HepG2 (cell line): Measurements from ENCODE around the gene SOST. TPM values are rescaled to one million over a fixed set of nuclear protein-coding genes. Genes with fewer than 3 reads are reported as not detected.

Experiments used
- ATAC-seq: fragments of 200-7000 bp; cut with Tn5 transposase; 3 replicates; pipeline ENCODE4 v1.9.1; 2020; ENCODE audit warnings: mild to moderate bottlenecking, moderate library complexity
- BruUV-seq: library from RNA; stranded (reverse); fragments of 400-500 nt; replicated peaks from 2 replicates; lab custom pipeline; 2021; lab: Mats Ljungman, UMichigan
- CTCF ChIA-PET: fragments of 300-600 bp; formaldehyde crosslinking; extraction: SDS; loops from one replicate; lab custom pipeline; 2021; ENCODE audit warnings: low total read pairs, inconsistent platforms, low intra/inter-chr PET ratio; lab: Yijun Ruan, JAX
- POLR2A ChIA-PET: fragments of 350-600 bp; sonication (Branson Sonifier 250); formaldehyde crosslinking; loops from one replicate; lab custom pipeline; 2020; ENCODE audit warnings: antibody characterized with exemption, inconsistent platforms; lab: Yijun Ruan, JAX
- DNase-seq: peaks from one replicate; pipeline ENCODE4 v3.0.0-alpha.2; 2015; ENCODE audit warnings: low spot score
- FAIRE-seq: peaks from 3 replicates; lab custom pipeline; 2011; peaks lifted over from hg19 to GRCh38; lab: Jason Lieb, UNC
- H2AFZ ChIP-seq: one replicate; pipeline ENCODE4 v1.6.1; 2011; ENCODE audit warnings: low read length, inconsistent platforms
- H3K27ac ChIP-seq: fragments of 300-600 bp; 3 replicates; pipeline ENCODE4 v1.8.0; 2011; ENCODE audit warnings: mixed run types, mild to moderate bottlenecking, mixed read lengths, low read length, inconsistent platforms; ENCODE audit not compliant: insufficient read depth; ENCODE audit errors: extremely low read length
- H3K27me3 ChIP-seq, 2 experiments: fragments of 200-600 bp in 1 of 2; 2 replicates in 1 of 2; 3 replicates in 1 of 2; pipeline versions ENCODE4 v1.6.0 to v1.8.0; 2011; ENCODE audit warnings: low read length in 2 of 2, mild to moderate bottlenecking in 2 of 2, moderate library complexity in 2 of 2, inconsistent platforms in 1 of 2; ENCODE audit not compliant: insufficient read depth in 2 of 2, control insufficient read depth in 1 of 2
- H3K36me3 ChIP-seq, 2 experiments: fragments of 200-600 bp in 1 of 2; replicated peaks in 1 of 2; 2 replicates in 1 of 2; 3 replicates in 1 of 2; pipeline versions ENCODE4 v1.5.1 to v1.8.0; 2011; ENCODE audit warnings: low read length in 2 of 2, inconsistent platforms in 1 of 2; ENCODE audit not compliant: insufficient read depth in 2 of 2, control insufficient read depth in 1 of 2
- H3K4me1 ChIP-seq: 2 replicates; pipeline ENCODE4 v1.5.1; 2012; ENCODE audit warnings: low read length, inconsistent platforms; ENCODE audit not compliant: insufficient read depth
- H3K4me2 ChIP-seq: 2 replicates; pipeline ENCODE4 v1.6.0; 2011; ENCODE audit warnings: low read depth, low read length, inconsistent platforms
- H3K4me3 ChIP-seq, 3 experiments: fragments of 200-600 bp in 1 of 3; sonication (generic), shearing (Covaris generic) in 1 of 3; replicated peaks in 1 of 3; 2 replicates each; pipeline ENCODE4 v1.5.1; 2011 to 2016; ENCODE audit warnings: low read length in 3 of 3, inconsistent platforms in 2 of 3, low read depth in 2 of 3, mild to moderate bottlenecking in 2 of 3, control low read depth in 1 of 3, mixed read lengths in 1 of 3; ENCODE audit not compliant: insufficient read depth in 1 of 3
- H3K79me2 ChIP-seq: one replicate; pipeline ENCODE4 v1.6.1; 2011; ENCODE audit warnings: low read length, inconsistent platforms; ENCODE audit not compliant: insufficient read depth
- H3K9ac ChIP-seq: 2 replicates; pipeline ENCODE4 v1.6.0; 2011; ENCODE audit warnings: mild to moderate bottlenecking, low read depth, low read length, inconsistent platforms; ENCODE audit not compliant: insufficient read depth
- H3K9me3 ChIP-seq: 2 replicates; pipeline ENCODE4 v1.5.1; 2012; ENCODE audit warnings: mild to moderate bottlenecking, low read length
- H4K20me1 ChIP-seq: 2 replicates; pipeline ENCODE4 v1.6.0; 2011; ENCODE audit warnings: inconsistent platforms, mild to moderate bottlenecking, low read length, moderate library complexity; ENCODE audit not compliant: insufficient read depth
- ATF7 ChIP-seq, 2 experiments: fragments of 450-650 bp in 1 of 2; sonication (generic) in 1 of 2; formaldehyde crosslinking in 1 of 2; IDR thresholded peaks; 2 replicates each; pipeline versions ENCODE4 v1.4.0 to v1.6.1; 2016 to 2020; ENCODE audit warnings: antibody characterized with exemption in 1 of 2, mild to moderate bottlenecking in 1 of 2, missing genetic modification reagents in 1 of 2
- CBX2 ChIP-seq, 2 experiments: fragments of 200-600 bp in 1 of 2; sonication (generic); formaldehyde crosslinking in 1 of 2; IDR thresholded peaks; 2 replicates each; pipeline versions ENCODE4 v1.7.0 to v1.8.1; 2018 to 2022; ENCODE audit warnings: low read depth in 2 of 2, low read length in 1 of 2, mild to moderate bottlenecking in 1 of 2, missing genetic modification reagents in 1 of 2
- ELF1 ChIP-seq: sonication (generic); formaldehyde crosslinking; IDR thresholded peaks from 2 replicates; pipeline ENCODE4 v1.4.0; 2020; ENCODE audit warnings: missing genetic modification reagents
- HIVEP1 ChIP-seq: sonication (generic); formaldehyde crosslinking; IDR thresholded peaks from 2 replicates; pipeline ENCODE4 v1.4.0; 2020; ENCODE audit warnings: mild to moderate bottlenecking, missing genetic modification reagents
- MLXIP ChIP-seq: sonication (generic); formaldehyde crosslinking; IDR thresholded peaks from 2 replicates; pipeline ENCODE4 v1.9.0; 2021; ENCODE audit warnings: missing genetic modification reagents, borderline replicate concordance
- MXD4 ChIP-seq: IDR thresholded peaks from 2 replicates; pipeline ENCODE4 v1.6.1; 2016; ENCODE audit warnings: mild to moderate bottlenecking, missing biosample characterization, missing genetic modification reagents
- MYPOP ChIP-seq: sonication (generic); formaldehyde crosslinking; IDR thresholded peaks from 2 replicates; pipeline ENCODE4 v1.8.1; 2023; ENCODE audit warnings: mild to moderate bottlenecking, moderate library complexity, missing genetic modification reagents
- NR2F1 ChIP-seq, 2 experiments: fragments of 450-650 bp in 1 of 2; formaldehyde crosslinking in 1 of 2; IDR thresholded peaks; 2 replicates each; pipeline versions ENCODE4 v1.5.0 to v1.6.1; 2016 to 2020; ENCODE audit warnings: mild to moderate bottlenecking in 1 of 2, missing compliant biosample characterization in 1 of 2, missing genetic modification reagents in 1 of 2, moderate library complexity in 1 of 2
- ONECUT2 ChIP-seq: sonication (generic); formaldehyde crosslinking; IDR thresholded peaks from 2 replicates; pipeline ENCODE4 v1.4.0; 2020; ENCODE audit warnings: missing genetic modification reagents
- ZNF546 ChIP-seq: sonication (generic); formaldehyde crosslinking; conservative IDR thresholded peaks from 2 replicates; pipeline ENCODE4 v1.8.1; 2023; ENCODE audit warnings: mild to moderate bottlenecking, missing genetic modification reagents
- ZNF552 ChIP-seq: sonication (generic); formaldehyde crosslinking; IDR thresholded peaks from 2 replicates; pipeline ENCODE4 v1.9.0; 2022; ENCODE audit warnings: missing genetic modification reagents, mild to moderate bottlenecking, borderline replicate concordance
- ZNF556 ChIP-seq: sonication (generic); formaldehyde crosslinking; IDR thresholded peaks from 2 replicates; pipeline ENCODE4 v1.4.0; 2020; ENCODE audit warnings: mild to moderate bottlenecking, missing genetic modification reagents, borderline replicate concordance
- WGBS: methylation state at CpG from one replicate; pipeline ENCODE4 v1.1.6; 2017; ENCODE audit warnings: low lambda C conversion rate; 5-methylcytosine and 5-hydroxymethylcytosine counted together
- in situ Hi-C: cut with HindIII; loops from 2 replicates; pipeline ENCODE4 v1.10.0; 2017; ENCODE audit warnings: low pct_unique_long_range_greater_than_20kb; ENCODE audit not compliant: extremely low pct_ligation_motif_present
- intact Hi-C: fragments of 100-400 bp; cut with micrococcal nuclease; formaldehyde crosslinking; loops from one replicate; pipeline ENCODE4 v1.10.0; 2022; ENCODE audit not compliant: unreplicated experiment
- polyA plus RNA-seq, 8 experiments: library from polyadenylated mRNA; depleted of rRNA in 3 of 8; stranded (reverse) in 7 of 8; unstranded in 1 of 8; fragments of >200 nt; fragmentation: Illumina TruSeq in 4 of 8; extraction: Trizol in 4 of 8; gene quantifications; 2 replicates each; pipeline versions ENCODE4 v1.2.1 to v1.2.3, GENCODE V29; 2011 to 2016; ENCODE audit warnings: low read depth in 4 of 8, missing spikeins in 1 of 8, mixed read lengths in 1 of 8; ENCODE audit not compliant: insufficient read depth in 1 of 8
- total RNA-seq, 5 experiments: library from RNA; depleted of rRNA; stranded (reverse); fragments of >200 nt; fragmentation: Illumina TruSeq; extraction: Trizol; gene quantifications; 2 replicates each; pipeline ENCODE4 v1.2.3, GENCODE V29; 2016; ENCODE audit warnings: low read depth in 1 of 5
- TF ChIP-seq, protein P1 (sequence below): IDR thresholded peaks from 2 replicates; pipeline ENCODE4 v1.6.1; 2016

The SOST gene
- total and polyA plus RNA-seq, 2 of the 13 experiments (the other 11 are each of a cell fraction or from before 2014, with no cell fraction given), result not detected

DNA sequence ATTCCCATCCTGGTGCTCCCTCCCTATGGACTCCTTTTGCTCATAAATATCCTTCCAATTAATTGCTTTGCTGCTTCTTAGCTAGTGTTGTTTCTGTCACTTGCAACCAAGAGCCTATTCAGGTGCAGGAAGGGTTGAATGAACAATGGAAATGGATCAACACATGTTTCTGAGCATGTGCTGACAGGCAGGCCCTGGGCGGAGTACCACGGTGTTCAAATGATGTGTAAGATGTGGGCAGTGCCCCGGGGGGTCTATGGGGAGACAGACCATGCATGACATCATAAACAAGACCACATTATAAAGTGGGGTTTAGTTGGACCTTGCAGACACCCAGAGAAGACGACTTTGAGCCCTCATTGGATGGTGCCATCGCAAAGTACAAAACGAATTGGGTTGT lies 48.5 kb downstream of the SOST start:
- intact Hi-C loops, result no loop called here
- DNase-seq (no peak), FAIRE-seq (no peak), ATAC-seq (no peak)
- Histone ChIP-seq H3K4me1 (peaks cover 15% of the 10 kb centered on the region), H3K4me2 (no peak overlapping the region), H3K27me3 (peaks cover 4 to 76% of the 10 kb centered on the region in 2 experiments), H3K9ac (no peak overlapping the region), H4K20me1 (no peaks in the 10 kb centered on the region), H3K27ac (no peak overlapping the region), H3K9me3 (no peaks in the 10 kb centered on the region), H2AFZ (no peak overlapping the region), H3K79me2 (no peaks in the 10 kb centered on the region), H3K36me3 (no peaks in the 10 kb centered on the region), H3K4me3 (no peak overlapping the region)
- ChIA-PET POLR2A (no interaction called here), CTCF (no interaction called here)
- 38% methylated on average over 6 of the region's 6 CpGs for WGBS
- peak; percentile 54; the same call in 1 of the 2 replicates for TF ChIP-seq ATF7 (IDR thresholded peaks at IDR 0.05)
- no peak for TF ChIP-seq ATF7 (CRISPR knock-in tag; IDR thresholded peaks at IDR 0.05)
- no peak for TF ChIP-seq ONECUT2 (CRISPR knock-in tag)
- TF ChIP-seq ZNF552 (CRISPR knock-in tag), result no peak
- BruUV-seq, result no TSS peak
- in situ Hi-C loops, result no loop called here

DNA sequence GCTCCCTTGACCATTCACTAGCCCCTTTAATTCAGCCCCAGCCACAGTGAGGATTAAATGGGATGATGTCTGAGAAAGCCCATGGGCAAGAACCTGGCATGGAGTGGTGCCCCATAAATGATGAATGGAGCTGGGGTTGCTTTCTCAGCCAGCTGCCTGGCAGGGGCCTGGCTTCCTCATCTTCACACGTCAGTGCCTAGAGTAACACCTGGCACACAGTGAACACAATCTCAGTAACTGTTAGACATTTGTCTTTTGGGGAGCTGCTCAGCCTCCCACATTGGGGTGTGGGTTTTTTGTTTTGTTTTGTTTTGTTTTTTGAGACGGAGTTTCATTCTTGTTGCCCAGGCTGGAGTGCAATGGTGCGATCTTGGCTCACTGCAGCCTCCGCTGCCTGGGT lies 49.4 kb downstream of the SOST start:
- no peak for ATAC-seq
- ChIA-PET POLR2A (no interaction called here), CTCF (interaction anchor here (1.0 kb wide), 1 partner anchor 51 kb away, joined by 3 read pairs; no protein-coding TSS in a partner anchor)
- H4K20me1 ChIP-seq, result no peaks in the 10 kb centered on the region
- no peaks in the 10 kb centered on the region for H3K36me3 ChIP-seq
- intact Hi-C loops (no loop called here), in situ Hi-C loops (no loop called here)
- H3K79me2 ChIP-seq, result no peaks in the 10 kb centered on the region
- no peak overlapping the region for H3K4me3 ChIP-seq
- no peak overlapping the region for H3K4me2 ChIP-seq
- no TSS peak for BruUV-seq
- no peak overlapping the region for H2AFZ ChIP-seq
- DNase-seq, result no peak
- H3K27ac ChIP-seq, result no peak overlapping the region
- peaks cover 11% of the 10 kb centered on the region for H3K4me1 ChIP-seq
- H3K9me3 ChIP-seq, result no peaks in the 10 kb centered on the region
- no peak for FAIRE-seq
- no peak overlapping the region for H3K9ac ChIP-seq
- 63% methylated on average over 4 of the region's 4 CpGs for WGBS
- peaks cover 2 to 68% of the 10 kb centered on the region in 2 experiments for H3K27me3 ChIP-seq
- no peak for TF ChIP-seq MYPOP
- no peak for TF ChIP-seq ZNF556
- TF ChIP-seq CBX2 (IDR thresholded peaks at IDR 0.05; ENCODE audit: low read depth, low read length), result no peak
- no peak for TF ChIP-seq CBX2 (CRISPR knock-in tag; IDR thresholded peaks at IDR 0.05; ENCODE audit: low read depth)
- TF ChIP-seq MLXIP, result no peak
- no peak for TF ChIP-seq MXD4 (CRISPR knock-in tag)
- TF ChIP-seq ZNF546, result no peak
- no peak for TF ChIP-seq HIVEP1 (CRISPR knock-in tag)
- TF ChIP-seq, protein P1, sequence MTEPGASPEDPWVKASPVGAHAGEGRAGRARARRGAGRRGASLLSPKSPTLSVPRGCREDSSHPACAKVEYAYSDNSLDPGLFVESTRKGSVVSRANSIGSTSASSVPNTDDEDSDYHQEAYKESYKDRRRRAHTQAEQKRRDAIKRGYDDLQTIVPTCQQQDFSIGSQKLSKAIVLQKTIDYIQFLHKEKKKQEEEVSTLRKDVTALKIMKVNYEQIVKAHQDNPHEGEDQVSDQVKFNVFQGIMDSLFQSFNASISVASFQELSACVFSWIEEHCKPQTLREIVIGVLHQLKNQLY (CRISPR knock-in tag), result no peak
- TF ChIP-seq ELF1, result no peak
- TF ChIP-seq NR2F1 (CRISPR knock-in tag; IDR thresholded peaks at IDR 0.05), result no peak
